Lung (tissue), 12 donors: ENCODE measurements around the gene RASGRF2. TPM values are rescaled to one million over a fixed set of nuclear protein-coding genes. Genes with fewer than 3 reads are reported as not detected.

ENCODE experiments used
- ATAC-seq: fragments of 200-7000 bp; cut with Tn5 transposase; one replicate; pipeline ENCODE4 v1.9.1; 2020; ENCODE audit warnings: moderate number of reproducible peaks; ENCODE audit not compliant: insufficient read depth, low FRiP score
- DNase-seq, 3 donors: peaks; one replicate each; pipeline ENCODE4 v3.0.0-alpha.2; 2013 to 2017
- H3K27ac ChIP-seq, 2 donors: one replicate each; pipeline ENCODE4 v1.5.1; 2013; ENCODE audit warnings: mild to moderate bottlenecking in 2 of 2, moderate library complexity in 2 of 2, control low read depth in 1 of 2, inconsistent platforms in 1 of 2, low read depth in 1 of 2, low read length in 1 of 2
- H3K27me3 ChIP-seq, 3 donors: one replicate each; pipeline ENCODE4 v1.5.1; 2013; ENCODE audit warnings: low read length in 2 of 3; ENCODE audit not compliant: control insufficient read depth in 3 of 3, insufficient read depth in 3 of 3
- H3K36me3 ChIP-seq, 4 donors: one replicate each; pipeline ENCODE4 v1.5.1; 2013; ENCODE audit warnings: low read length in 4 of 4, mild to moderate bottlenecking in 1 of 4, moderate library complexity in 1 of 4; ENCODE audit not compliant: control insufficient read depth in 4 of 4, insufficient read depth in 4 of 4
- H3K4me1 ChIP-seq, 5 donors: one replicate each; pipeline ENCODE4 v1.5.1; 2013; ENCODE audit warnings: low read length in 5 of 5, mild to moderate bottlenecking in 2 of 5, moderate library complexity in 1 of 5; ENCODE audit not compliant: control insufficient read depth in 5 of 5, insufficient read depth in 5 of 5
- H3K4me3 ChIP-seq: one replicate; pipeline ENCODE4 v1.5.1; 2013; ENCODE audit warnings: mild to moderate bottlenecking, control low read depth, moderate library complexity
- H3K9ac ChIP-seq, 2 donors: one replicate each; pipeline ENCODE4 v1.5.1; 2013; ENCODE audit warnings: low read length in 2 of 2, control low read depth in 1 of 2; ENCODE audit not compliant: insufficient read depth in 1 of 2
- H3K9me3 ChIP-seq, 4 donors: one replicate each; pipeline ENCODE4 v1.5.1; 2013; ENCODE audit warnings: low read length in 3 of 4, mild to moderate bottlenecking in 1 of 4, moderate library complexity in 1 of 4; ENCODE audit not compliant: control insufficient read depth in 4 of 4, insufficient read depth in 3 of 4
- WGBS, 2 donors: extraction: QIAGEN DNeasy Blood & Tissue Kit; methylation state at CpG; one replicate each; pipeline ENCODE4 v1.1.7; 2013; 5-methylcytosine and 5-hydroxymethylcytosine counted together
- polyA plus RNA-seq, 2 donors: library from polyadenylated mRNA; stranded (reverse); fragments of 200-250 nt; gene quantifications; one replicate each; pipeline ENCODE4 v1.2.1, GENCODE V29; 2013
- total RNA-seq, 2 donors: library from RNA; depleted of rRNA in 1 of 2; stranded (reverse); fragments of >200 nt in 1 of 2; gene quantifications; one replicate each; pipeline ENCODE4 v1.2.1, GENCODE V29; 2014 to 2021
- TF ChIP-seq, protein P1 (sequence below): IDR thresholded peaks from 2 replicates; pipeline ENCODE4 v1.5.1; 2012; ENCODE audit warnings: mild to moderate bottlenecking; ENCODE audit errors: control extremely low read depth, extremely low read depth
- donor health status: control.
- donor health status: control.
- donor health status: Bipolar disorder and iron deficiency.
- donor health status: healthy.
- donor health status: DM: yes; HTN: yes; CAD: no.

RASGRF2 gene
- total and polyA plus RNA-seq, 4 donors: 1.0 to 12.0 (median 2.7) TPM

GRCh38 chr5:80934751-80935150 is 25.4 kb upstream of the RASGRF2 start:
- Histone ChIP-seq H3K4me1 (no peaks in the 10 kb centered on the region), H3K36me3 (no peaks in the 10 kb centered on the region), H3K4me3 (no peak overlapping the region), H3K27ac (no peak overlapping the region), H3K27me3 (no peaks in the 10 kb centered on the region), H3K9me3 (peaks cover 0 to 3% (median 0%) of the 10 kb centered on the region in 4 donors), H3K9ac (no peak overlapping the region)
- 95 to 97% methylated on average over 4 of the region's 4 CpGs for WGBS, 2 donors
- no peak for DNase-seq
- TF ChIP-seq, protein P1, sequence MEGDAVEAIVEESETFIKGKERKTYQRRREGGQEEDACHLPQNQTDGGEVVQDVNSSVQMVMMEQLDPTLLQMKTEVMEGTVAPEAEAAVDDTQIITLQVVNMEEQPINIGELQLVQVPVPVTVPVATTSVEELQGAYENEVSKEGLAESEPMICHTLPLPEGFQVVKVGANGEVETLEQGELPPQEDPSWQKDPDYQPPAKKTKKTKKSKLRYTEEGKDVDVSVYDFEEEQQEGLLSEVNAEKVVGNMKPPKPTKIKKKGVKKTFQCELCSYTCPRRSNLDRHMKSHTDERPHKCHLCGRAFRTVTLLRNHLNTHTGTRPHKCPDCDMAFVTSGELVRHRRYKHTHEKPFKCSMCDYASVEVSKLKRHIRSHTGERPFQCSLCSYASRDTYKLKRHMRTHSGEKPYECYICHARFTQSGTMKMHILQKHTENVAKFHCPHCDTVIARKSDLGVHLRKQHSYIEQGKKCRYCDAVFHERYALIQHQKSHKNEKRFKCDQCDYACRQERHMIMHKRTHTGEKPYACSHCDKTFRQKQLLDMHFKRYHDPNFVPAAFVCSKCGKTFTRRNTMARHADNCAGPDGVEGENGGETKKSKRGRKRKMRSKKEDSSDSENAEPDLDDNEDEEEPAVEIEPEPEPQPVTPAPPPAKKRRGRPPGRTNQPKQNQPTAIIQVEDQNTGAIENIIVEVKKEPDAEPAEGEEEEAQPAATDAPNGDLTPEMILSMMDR: no peak
- ATAC-seq: no peak

GRCh38 chr5:80935811-80936385 is 24.3 kb upstream of the RASGRF2 start:
- Histone ChIP-seq H3K27me3 (no peaks in the 10 kb centered on the region), H3K9me3 (peaks cover 0 to 3% (median 0%) of the 10 kb centered on the region in 4 donors), H3K4me1 (no peaks in the 10 kb centered on the region), H3K36me3 (no peaks in the 10 kb centered on the region), H3K4me3 (no peak overlapping the region), H3K9ac (no peak overlapping the region), H3K27ac (no peak overlapping the region)
- TF ChIP-seq, protein P1: no peak
- 43 to 47% methylated on average over 3 of the region's 3 CpGs for WGBS, 2 donors
- peak in 2 of 3 donors; percentile 28 to 30 for DNase-seq
- ATAC-seq: no peak

- no peak overlapping the region for H3K27ac ChIP-seq
- no peaks in the 10 kb centered on the region for H3K27me3 ChIP-seq
- peaks cover 0 to 3% (median 0%) of the 10 kb centered on the region in 4 donors for H3K9me3 ChIP-seq
- no peaks in the 10 kb centered on the region for H3K36me3 ChIP-seq
- no peak overlapping the region for H3K9ac ChIP-seq
- TF ChIP-seq, protein P1: no peak
- H3K4me3 ChIP-seq: no peak overlapping the region
- ATAC-seq (no peak), DNase-seq (no peak)
- no peaks in the 10 kb centered on the region for H3K4me1 ChIP-seq
- WGBS, 2 donors: 95 to 96% methylated on average over 3 of the region's 3 CpGs
Measured at GRCh38 chr5:80936881-80937280, 23.3 kb upstream of the RASGRF2 start.
